NCI-H1417 treated with DMSO at 0.1 percent for 48 hours (cell line): ENCODE results near the gene ABCG2.
"Not testable (repeated sequence)": the region's sequence is repeated elsewhere in the genome, so short reads cannot be mapped to it uniquely, and the experiment has no call there.

Experiments
- DNase-seq: peaks from one replicate; lab custom pipeline; 2025; lab: John Stamatoyannopoulos, UW

Gene ABCG2

DNA sequence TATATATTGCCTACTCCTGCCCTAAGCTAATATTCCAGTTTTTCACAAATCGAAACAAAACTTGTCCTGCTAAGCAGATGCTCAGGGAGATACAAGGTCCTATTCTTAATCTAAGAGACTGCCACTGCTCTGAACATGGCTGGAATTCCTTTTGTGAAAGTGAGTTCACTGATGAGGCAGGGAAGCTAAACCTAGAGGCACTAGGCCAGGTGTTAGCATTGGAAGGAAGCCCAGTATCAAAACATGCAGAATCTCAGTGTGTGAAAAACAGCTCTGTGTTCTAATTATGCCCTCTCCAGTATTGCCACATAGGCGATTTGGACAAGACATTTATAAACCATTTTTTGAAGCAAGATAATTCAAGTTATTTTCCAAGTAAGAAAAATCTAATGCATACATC is 47.6 kb downstream of the ABCG2 start:
- no peak for DNase-seq

DNA sequence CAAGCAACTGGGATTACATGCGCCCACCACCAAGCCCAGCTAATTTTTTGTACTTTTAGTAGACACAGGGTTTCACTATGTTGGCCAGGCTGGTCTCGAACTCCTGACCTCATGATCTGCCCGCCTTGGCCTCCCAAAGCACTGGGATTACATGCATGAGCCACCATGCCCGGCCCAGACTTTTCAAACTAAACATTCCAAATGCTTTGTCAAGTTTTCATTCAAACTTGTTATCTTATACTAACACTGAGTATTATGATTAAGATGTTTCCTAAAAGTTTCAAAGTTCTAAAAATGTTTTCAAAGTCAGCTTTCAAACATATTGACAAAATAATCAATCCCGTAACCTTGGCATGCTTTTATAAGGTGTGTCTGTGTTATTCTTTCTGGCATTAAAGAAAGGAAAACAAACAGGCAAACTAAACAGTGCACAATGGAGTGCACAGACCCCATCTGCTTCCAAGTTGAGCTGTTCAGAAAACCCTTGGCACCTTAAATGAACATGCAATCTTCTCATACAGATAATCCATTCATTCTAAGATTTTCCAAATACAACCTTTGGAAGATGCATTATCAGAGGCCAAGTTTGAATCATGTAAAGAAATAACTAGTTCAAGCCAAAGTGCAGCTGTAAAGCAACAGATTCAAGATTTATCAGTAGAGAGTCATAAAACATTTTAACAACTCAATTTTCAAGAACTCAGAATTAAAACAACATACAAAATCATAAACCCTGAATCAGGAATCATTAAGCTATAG is 49.1 kb downstream of the ABCG2 start:
- no peak for DNase-seq

DNA sequence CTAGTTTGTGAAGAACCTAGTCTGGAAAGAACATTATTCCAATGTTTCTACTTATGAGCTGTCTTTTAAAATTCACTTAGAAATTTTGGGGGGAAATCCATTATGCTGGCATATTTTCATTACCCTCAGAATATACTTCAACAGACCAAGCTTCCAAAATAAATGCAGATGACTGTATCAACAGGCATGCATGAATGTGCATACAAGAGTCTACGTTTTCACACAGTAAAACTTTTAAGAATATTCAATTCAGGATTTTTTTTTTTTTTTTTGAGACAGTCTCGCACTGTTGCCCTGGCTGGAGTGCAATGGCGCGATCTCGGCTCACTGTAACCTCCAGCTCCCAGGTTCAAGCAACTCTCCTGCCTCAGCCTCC is 49.7 kb downstream of the ABCG2 start:
- DNase-seq, result no peak

DNA sequence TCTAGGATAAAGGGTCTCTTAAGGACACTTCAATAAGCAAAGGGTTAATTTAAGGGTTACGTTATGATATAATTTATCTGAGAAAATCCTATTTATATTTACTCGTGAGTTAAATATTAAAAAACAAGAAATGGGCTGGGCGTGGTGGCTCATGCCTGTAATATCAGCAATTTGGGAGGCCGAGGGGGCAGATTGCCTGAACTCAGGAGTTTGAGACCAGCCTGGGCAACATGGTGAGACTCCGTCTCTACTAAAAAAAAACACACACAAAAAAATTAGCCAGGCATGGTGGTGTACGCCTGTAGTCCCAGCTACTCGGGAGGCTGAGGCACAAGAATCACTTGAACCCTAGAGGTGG is 50.4 kb downstream of the ABCG2 start:
- not testable (repeated sequence) for DNase-seq

DNA sequence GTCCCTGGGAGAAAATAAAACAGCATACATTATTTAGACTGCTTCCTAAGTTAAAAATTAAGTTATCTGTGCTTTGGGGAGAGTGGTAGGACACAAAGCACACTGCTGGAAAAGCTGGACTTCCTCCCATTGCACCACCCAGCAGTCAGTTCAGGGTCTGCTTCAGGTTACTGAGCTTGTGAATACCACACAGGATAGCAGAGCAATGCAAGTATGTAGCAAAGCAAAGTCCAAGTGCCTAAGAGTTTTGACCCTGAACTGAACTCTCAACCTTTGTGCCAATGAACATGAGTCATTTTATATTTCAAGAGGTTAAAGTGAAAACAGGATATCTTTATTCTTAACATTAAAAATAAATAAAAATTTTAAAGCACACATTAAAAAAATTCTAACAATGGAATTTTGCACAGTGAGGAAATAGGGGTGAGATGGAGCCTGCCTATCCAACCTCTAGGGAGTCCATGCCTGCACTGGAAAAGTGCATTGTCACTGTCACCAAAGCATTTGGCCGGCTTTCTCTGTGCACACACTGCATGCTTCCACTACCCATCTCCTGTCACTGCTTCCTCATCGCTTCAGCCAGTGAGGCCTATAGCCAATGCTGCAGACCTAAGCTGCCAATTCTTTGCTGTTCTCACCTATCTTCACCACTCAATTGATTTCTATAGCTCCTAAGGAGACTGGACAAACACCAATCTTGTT is 50.9 kb downstream of the ABCG2 start:
- DNase-seq, result no peak

DNA sequence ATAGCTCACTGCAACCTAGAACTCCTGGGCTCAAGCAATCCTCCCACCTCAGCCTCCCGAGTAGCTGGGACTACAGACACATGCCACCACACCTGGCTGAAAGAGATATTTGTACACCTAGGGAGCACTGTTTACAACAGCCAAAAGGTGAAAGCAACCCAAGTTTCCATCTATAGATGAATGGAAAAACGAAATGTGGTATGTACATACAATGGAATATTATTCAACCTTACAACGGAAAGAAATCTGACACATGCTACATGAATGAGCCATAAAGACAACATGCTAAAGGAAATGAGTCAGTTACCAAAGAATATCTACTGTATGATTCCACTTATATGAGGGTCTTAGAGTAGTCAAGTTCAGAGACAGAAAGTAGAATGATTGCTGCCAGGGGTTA is 52.2 kb downstream of the ABCG2 start:
- DNase-seq, result no peak

DNA sequence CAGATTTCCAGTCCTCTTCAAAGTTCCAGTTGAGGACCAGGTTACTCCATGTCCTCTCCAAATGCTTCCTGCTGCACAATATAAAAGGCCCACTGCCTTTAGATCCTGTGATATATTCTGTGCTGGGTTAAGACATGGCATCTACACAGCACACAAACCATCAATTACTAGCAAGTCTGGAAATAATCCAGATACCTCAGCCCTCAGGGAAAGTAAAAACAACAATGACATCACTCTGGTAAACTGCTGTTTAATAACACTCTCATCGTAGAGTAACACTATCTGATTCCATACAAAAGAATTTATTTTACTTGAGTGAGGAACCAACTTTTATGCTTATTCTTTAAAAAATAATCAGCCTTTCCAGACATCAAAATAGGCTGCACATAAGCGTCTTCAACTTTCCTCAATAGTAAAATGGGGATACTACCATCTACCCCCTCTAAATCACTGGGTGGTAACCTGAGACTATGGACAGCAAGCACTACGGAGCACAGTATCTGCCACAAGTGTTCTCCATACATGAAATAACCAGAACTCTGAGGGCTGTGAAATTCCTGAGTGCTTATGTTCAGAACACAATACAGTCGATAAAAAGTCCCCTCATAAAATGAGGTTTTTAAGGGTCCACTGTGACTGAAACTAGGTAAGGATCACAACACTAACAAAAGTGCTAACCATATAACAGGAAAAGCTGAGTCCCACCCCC is 53.4 kb downstream of the ABCG2 start:
- no peak for DNase-seq

DNA sequence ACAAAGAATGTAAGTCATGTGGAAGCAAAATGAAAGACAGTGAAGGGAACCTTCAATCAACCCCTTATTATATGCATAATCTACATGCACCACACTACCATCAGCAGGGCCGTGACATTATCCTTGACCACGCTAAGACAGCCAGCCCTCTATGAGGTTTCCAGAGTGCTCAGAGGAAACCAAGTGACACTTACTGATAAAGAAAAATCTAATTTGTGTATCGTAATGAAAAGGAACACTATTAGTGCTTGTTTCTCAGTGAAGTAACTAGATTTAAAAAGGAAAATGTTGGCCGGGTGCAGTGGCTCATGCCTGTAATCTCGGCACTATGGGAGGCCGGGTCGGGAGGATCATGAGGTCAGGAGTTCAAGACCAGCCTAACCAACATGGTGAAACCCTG is 56.4 kb downstream of the ABCG2 start:
- no peak for DNase-seq

DNA sequence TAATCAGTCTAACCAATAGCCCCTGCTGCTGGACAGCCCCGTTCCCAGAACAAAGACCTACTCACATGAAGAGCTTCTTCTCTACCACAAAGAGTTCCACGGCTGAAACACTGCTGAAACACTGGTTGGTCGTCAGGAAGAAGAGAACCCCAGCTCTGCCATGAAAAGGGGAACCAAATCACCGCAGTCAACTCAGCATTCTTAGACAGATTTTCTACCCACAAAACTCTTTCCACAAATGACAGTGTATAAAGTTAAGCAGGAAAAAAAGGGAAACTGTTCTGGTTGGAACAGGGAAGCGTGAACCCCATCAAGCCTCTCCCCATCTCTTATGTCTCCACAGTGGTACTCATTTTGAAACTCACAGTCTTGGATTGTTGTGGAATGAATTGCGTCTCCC is 57.3 kb downstream of the ABCG2 start:
- no peak for DNase-seq

DNA sequence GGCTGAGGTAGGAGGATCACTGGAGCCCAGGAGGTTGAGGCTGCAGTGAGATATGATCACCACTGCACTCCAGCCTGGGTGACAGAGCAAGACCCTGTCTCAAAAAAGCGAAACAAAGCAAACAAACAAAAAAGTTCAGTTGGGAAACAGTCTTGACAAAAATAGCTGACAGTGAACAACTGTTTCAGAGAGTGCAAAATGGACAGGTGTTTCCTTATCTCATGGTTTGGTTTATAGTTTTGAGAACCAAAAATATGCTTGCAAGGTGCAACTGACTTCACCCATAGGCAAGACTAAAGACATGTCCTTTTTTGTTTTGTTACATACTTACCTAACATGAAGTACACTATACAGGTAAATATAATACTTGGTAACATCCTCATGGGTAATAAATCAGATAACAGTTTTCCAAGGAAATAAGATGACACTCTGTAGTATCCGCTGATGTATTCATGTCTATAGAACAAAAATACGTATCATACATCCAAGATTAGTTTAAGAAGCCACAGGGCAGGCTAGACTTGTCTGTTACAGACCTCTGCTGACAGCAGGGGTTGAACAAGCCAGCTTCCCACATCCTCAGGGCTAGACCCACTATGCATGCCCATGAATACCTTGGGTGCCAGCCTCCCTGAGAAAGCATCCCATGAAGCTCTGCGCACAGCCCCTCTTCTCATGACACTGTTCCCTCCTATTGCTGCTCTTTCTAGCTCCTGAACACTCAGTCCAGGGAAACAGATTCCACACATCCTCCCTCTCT is 59.3 kb downstream of the ABCG2 start:
- no peak for DNase-seq

DNA sequence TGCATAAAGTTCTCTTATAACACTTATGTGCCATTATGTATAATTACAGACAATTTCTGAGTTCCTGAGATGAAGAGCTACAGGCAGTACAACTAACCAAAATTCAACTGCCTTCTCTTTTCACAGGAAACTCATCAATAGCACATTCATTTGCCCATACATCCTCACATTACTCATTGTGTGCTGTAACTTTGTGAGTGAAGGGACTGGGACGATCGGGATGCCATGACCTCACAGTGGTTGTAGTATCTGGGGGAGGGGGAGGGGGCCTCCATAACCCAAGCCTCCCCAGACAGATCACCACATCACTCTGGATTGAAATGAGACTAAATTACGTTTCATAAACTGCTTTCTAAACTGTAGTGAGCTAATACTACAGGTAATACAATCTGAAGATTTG is 60.7 kb downstream of the ABCG2 start:
- DNase-seq, result no peak

DNA sequence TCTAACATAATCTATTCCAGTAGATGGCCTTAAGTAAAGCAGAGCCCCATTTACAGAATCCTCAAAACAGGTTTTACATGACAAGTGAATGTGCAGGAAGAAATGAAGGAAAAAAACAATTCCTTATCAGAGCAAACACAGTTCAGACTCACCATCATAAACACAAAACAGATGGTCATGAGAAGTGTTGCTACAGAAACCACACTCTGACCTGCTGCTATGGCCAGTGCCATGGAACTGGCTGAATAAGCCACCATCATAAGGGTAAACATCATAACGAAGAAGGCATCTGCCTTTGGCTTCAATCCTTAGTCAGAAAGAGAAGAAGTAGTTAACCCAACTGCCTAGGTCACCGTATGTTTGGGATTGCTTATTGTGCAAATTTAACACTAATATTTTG is 61.1 kb downstream of the ABCG2 start:
- DNase-seq, result no peak

DNA sequence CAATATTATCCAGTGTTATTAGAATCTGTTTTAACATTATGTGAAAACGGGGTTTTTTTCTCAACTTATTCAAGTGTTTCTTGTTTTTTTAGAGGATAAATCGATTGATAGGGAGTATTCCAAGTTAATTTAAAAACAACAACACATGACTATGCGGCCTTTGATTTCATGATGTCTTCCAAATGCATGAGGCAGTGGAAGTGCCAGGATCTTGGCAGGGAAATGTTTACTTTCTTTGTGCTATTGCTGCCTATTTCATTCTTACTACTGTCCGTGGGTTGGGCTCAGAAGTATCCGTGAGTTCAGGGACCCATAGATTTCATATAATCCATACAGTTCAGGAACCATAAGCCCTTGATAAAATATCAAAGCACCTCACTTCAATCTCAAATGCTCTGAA is 64.6 kb downstream of the ABCG2 start:
- no peak for DNase-seq

DNA sequence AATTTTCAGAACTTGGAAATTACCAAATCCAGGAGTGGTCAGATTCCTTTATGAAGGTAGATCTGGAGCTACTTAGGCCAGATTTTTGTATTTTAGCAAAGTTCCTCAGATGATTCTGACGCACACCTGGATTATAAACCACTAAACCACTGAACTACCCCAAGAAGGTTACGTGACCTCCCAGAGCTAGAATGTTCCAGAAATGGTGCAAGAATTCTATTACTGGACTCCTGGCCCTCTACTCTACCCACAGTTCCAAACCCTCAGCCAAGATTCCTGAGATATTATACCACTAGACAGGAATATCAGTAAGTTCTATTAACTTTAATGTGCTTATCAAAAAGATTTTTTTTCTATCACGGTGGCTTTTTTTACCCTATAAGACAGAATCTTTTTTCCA is 67.1 kb downstream of the ABCG2 start:
- no peak for DNase-seq

DNA sequence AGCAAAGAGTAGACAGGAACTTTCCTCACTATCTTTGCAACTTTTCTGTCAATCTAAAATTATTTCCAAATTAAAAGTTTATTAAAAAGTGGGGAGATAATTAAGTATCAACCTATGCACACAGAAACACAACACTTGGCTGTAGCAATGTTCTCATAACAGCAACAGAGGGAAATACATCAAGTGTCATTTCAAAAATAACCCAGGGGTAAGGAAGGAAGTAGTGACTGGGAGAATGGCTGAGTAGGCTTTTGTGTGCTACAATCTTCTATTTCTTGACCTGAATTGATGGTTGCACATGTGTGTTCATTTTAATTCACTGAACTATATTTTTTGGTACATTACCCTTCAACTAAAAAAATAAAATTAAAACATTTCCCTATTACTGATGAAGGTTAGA is 67.5 kb downstream of the ABCG2 start:
- DNase-seq, result no peak

DNA sequence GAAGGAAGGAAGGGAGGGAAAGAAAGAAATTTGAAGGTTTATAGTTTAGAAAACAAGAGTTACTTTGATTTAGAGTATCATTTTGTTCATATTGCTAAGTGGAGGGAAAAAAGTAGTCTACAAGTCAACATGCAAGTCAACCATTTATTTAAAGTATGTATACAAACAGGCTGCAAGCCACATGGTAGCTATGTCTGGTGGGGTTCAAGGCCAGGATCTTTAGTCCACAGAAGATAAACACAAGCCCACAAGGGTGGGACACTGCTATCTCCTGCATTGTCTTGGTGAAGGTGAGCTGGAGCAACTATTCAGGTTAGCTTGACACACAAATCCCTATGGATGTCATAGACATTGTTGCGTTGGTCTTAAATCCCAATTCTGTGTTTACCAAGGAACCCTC is 71.4 kb downstream of the ABCG2 start:
- no peak for DNase-seq

DNA sequence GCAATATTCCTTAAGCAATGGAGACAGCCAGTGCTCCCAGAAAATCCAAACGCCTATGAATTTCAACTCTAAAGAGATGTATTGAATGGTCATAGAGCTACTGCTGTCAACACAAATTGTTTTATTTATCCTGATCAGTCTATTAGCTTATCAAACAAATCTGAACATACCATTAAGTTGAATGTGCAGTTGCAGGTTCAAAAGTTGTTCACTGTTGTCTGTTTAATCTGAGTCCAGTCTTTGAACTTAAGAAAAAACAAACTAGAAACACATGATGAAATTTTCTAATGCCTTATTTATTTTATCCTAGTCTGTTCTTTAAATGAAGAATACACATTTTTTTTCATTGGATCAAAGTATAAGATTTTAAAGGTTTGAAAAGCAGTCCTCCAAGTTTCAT is 77.8 kb downstream of the ABCG2 start:
- no peak for DNase-seq

DNA sequence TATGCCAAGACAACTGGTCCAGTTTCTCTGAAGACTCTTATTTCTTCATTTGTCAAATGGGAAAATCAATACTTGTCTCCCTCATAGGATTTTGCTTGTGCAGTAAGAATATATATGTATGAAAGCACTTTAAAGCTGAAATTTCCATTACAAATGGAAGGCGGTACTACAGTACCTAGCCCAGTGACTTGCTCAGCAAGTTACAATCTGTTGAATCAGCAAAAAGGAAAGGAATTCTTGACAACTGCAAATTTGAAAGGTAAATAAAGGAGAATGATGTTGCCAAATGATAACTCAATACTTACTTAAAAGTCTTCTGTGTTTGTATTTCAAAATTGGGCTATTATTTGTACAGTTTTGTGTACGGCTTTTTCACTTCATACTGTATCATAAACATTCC is 79.9 kb downstream of the ABCG2 start:
- DNase-seq, result no peak

DNA sequence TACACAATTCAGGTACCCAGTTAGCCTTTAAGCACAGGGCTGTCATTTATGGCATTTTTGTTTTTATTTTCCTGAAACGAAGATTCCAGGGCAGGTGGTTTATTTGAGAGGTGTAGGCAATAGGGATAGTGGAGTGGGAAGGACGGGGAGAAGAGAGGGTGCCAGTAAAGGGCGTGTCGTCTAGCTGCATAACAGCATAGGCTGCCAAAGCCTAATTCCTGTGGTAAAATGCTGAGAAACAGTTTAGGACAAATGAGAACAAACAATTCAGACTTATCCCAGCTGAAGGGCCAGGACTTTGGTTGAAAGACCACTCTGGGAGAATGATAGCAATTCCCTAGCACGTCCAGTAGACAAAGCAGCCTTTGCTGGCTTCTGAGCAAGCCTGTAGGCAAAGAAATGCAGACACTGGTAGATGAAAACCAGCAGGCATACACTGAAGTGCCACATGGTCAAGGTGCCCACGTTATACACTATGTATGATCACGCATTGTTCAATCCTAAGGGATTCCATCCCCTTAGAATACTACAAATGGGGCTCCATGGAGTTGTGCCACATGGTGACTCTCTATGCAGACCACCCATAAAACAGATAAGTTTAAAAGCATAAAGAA is 80.4 kb downstream of the ABCG2 start:
- no peak for DNase-seq

DNA sequence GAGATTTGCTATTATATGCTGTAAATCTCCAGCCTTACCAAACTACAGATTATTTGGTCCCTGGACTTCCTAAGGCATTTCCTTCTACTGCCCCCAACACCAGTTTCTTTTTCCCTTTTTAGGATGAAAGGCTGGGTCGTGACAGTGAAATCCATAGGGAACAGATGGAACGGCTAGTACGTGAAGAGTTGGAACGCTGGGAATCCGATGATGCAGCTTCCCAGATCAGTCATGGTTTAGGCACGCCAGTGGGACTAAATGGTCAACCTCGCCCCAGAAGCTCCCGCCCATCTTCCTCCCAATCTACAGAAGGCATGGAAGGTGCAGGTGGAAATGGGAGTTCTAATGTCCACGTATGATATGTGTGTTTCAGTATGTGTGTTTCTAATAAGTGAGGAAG is 83.1 kb downstream of the ABCG2 start:
- no peak for DNase-seq

DNA sequence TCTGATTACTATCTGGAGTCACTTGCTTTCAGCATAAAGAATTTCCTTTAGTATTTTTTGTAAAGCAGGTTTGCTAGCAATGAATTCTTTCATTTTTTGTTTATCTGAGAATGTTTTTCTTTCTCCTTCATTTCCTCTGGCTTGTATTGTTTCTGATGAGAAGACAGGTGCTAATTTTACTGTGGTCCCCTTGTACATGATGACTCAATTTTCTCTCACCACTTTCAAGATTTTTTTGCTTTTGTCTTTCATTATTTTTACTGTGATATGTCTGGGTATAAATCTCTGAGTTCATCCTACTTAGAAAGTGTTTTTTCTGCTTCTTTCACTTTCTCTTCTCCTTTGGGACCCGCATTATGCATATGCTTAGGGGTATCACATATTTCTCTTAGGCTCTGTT is 88.4 kb downstream of the ABCG2 start:
- DNase-seq, result no peak

DNA sequence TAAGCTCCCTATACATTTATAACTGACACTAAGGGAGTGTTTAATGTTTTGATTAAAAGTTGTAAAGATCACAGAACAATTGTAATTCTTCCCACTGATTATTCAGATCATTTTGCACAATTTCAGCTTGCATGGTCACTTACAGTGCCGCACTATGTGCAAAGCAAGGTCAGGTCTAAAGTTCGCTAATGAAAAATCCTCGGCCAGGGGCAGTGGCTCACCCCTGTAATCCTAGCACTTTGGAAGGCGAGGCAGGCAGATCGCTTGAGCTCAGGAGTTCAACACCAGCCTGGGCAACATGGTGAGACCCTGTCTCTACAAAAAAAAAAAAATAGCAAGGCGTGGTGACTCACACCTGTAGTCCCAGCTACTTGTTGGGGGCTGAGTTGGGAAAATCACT is 94.0 kb downstream of the ABCG2 start:
- no peak for DNase-seq
